NCI-H2227 treated with DMSO at 0.1 percent for 48 hours (cell line): ENCODE results near the gene HOATZ.

Source experiments
- DNase-seq: peaks from one replicate; lab custom pipeline; 2025; lab: John Stamatoyannopoulos, UW

Gene HOATZ

DNA sequence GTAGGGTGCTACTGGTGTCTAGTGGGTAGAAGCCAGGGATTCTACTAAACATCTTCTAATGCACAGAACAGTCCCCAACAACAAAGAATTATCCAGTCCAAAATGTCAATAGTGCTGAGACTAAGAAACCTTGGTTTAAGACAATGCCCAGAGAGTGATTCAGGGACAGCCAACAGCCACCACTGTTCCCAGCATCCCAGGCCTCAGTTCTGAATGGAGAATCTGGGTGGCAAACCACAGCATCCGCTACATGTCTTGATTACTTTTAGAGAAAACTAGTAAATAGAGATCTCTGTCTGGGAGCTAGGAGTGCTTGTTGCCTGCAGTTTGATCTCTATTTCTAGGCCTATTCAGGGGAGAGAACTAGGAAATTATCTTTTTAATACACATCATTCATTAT, 66.8 kb downstream of the HOATZ start:
- no peak for DNase-seq

DNA sequence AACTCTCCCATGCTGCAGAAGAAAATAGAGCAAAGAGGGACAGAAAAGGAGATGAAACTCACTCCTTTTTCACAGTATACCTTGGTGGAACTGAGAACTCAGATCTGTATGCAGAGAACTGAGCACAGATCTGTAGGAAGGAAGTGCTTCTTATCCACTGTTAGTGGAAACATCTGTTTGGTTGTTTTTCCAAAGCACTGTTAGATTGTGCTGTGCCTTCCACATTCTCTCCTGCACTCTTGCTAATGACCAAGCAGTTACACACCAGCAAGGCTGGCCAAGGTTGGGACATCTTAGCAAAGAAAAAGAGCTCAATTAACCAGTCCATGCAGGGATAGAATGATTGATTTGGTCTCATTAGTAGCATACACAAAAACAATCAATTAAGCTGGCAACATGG, 67.6 kb downstream of the HOATZ start:
- no peak for DNase-seq

DNA sequence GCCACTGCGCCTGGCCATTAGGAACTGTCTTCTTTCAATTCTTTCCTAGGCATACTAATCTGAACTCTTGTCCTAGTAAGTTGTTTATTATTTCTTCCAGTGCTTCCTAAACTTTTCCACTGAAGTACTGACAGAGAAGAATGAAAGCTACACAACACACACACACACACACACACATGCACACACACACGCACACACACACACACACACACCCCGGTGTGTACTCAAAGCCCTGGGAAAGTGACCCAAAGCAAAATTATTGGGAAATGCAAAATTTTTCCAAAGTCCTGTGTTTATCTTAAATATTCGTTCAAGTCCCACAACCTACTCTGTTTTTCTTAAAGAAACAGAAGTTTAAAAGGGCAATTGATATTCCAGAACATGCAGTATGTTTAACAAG, 68.3 kb downstream of the HOATZ start:
- DNase-seq: no peak

DNA sequence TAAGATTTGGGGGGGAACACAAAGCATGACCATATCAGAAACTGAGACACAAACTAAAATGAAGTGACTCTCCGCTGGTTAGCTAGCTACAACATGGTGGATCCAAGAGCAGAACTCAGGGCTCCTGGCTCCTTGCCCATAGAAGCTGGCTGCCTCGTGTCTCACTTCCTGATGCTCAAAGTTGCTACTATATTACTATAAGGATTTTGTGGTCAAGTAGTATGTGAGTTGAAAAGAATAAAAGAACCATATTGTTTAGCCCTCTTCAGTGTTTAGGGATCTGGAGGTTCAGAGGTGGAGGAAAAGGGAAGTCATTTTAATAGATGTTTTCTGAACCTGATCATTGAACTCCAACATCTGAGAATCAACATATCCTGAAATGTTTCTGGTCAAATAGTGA, 70.8 kb downstream of the HOATZ start:
- no peak for DNase-seq

DNA sequence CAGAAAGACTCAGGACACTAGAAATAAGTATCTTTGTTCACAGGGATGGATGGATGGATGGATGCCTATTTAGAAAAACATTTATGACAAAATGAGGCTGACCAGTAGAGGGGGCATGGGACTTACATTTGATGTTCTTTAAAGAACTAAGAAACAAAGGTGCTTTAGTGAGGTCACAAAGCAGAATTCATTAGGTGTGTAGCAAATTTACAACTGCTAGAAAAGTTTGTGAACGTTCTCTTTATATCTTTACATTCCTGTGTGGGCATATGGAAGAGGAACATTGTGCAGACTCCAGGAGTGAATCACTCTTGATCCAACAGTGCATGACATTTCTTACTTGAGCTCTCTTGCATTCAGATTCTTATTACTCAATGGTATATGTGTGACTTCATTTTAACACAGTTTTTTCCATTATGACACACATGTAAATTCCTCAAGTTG, 71.8 kb downstream of the HOATZ start:
- peak; percentile 35 for DNase-seq
